H1 (cell line): ENCODE data around the gene ZC3H14.

ENCODE experiments used
- ATF2 ChIP-seq: IDR thresholded peaks from 2 replicates; pipeline ENCODE4 v1.6.1; 2012; ENCODE audit warnings: low read length, inconsistent platforms
- CTCF ChIP-seq, 3 experiments: IDR thresholded peaks; 1 replicate in 2 of 3; 2 replicates in 1 of 3; pipeline versions ENCODE4 v1.5.1 to v1.6.1; 2011; ENCODE audit warnings: low read length in 3 of 3, mild to moderate bottlenecking in 3 of 3, inconsistent platforms in 2 of 3, low read depth in 1 of 3, moderate library complexity in 1 of 3; ENCODE audit not compliant: insufficient read depth in 1 of 3; ENCODE audit errors: control extremely low read depth in 1 of 3
- FOSL1 ChIP-seq: IDR thresholded peaks from 2 replicates; pipeline ENCODE4 v1.6.1; 2011; ENCODE audit warnings: mild to moderate bottlenecking, low read depth, low read length, moderate library complexity; ENCODE audit not compliant: insufficient read depth
- HDAC2 ChIP-seq, 2 experiments: fragments of 300-600 bp in 1 of 2; sonication (generic) in 1 of 2; IDR thresholded peaks; 2 replicates each; pipeline ENCODE4 v1.6.1; 2011 to 2012; ENCODE audit warnings: low read depth in 2 of 2, low read length in 2 of 2, mild to moderate bottlenecking in 2 of 2, moderate library complexity in 2 of 2, borderline replicate concordance in 1 of 2, inconsistent platforms in 1 of 2
- HDAC6 ChIP-seq: IDR thresholded peaks from one replicate; pipeline ENCODE4 v1.7.1; 2012; ENCODE audit warnings: low read depth, mild to moderate bottlenecking, inconsistent platforms, low read length, moderate library complexity
- KDM1A ChIP-seq: fragments of 200-600, 300-600 bp; sonication (generic); IDR thresholded peaks from 2 replicates; pipeline ENCODE4 v1.7.1; 2016; ENCODE audit warnings: mild to moderate bottlenecking, low read length, borderline replicate concordance
- POLR2A ChIP-seq, 2 experiments: IDR thresholded peaks; 1 replicate in 1 of 2; 2 replicates in 1 of 2; pipeline ENCODE4 v1.6.1; 2011; ENCODE audit warnings: low read depth in 2 of 2, low read length in 2 of 2, mild to moderate bottlenecking in 2 of 2; ENCODE audit errors: control extremely low read depth in 1 of 2
- POLR2AphosphoS5 ChIP-seq: IDR thresholded peaks from 2 replicates; pipeline ENCODE4 v1.6.1; 2011; ENCODE audit warnings: low read depth, low read length
- ZNF274 ChIP-seq: IDR thresholded peaks from 2 replicates; pipeline ENCODE4 v1.7.0; 2012; ENCODE audit warnings: low read length, borderline replicate concordance; ENCODE audit errors: extremely low read depth

GRCh38 chr14:88521818-88522217 lies 41.0 kb upstream of the ZC3H14 start:
- TF ChIP-seq HDAC2 (IDR thresholded peaks at IDR 0.05; ENCODE audit: borderline replicate concordance in 1 of 2, low read depth in 2 of 2, low read length in 2 of 2) (no peak), CTCF (IDR thresholded peaks at IDR 0.05; ENCODE audit: control extremely low read depth in 1 of 3, insufficient read depth in 1 of 3, low read depth in 1 of 3, low read length in 3 of 3) (no peak), ATF2 (no peak), FOSL1 (no peak), POLR2A (IDR thresholded peaks at IDR 0.05; ENCODE audit: control extremely low read depth in 1 of 2, low read depth in 2 of 2, low read length in 2 of 2) (no peak), POLR2AphosphoS5 (no peak), ZNF274 (no peak), KDM1A (no peak), HDAC6 (no peak)
